Subcutaneous abdominal adipose tissue (tissue), 5 donors: ENCODE results near the gene SIRPB2.

ENCODE experiments used
- H3K27ac ChIP-seq: one replicate; pipeline ENCODE4 v1.7.0; 2013; ENCODE audit warnings: low read depth, mild to moderate bottlenecking, inconsistent platforms, low read length, moderate library complexity
- H3K27me3 ChIP-seq, 5 donors: one replicate each; pipeline ENCODE4 v1.7.0; 2013; ENCODE audit warnings: low read length in 5 of 5, inconsistent platforms in 1 of 5; ENCODE audit not compliant: control insufficient read depth in 5 of 5, insufficient read depth in 4 of 5
- H3K36me3 ChIP-seq, 5 donors: one replicate each; pipeline ENCODE4 v1.7.0; 2013; ENCODE audit warnings: low read length in 5 of 5; ENCODE audit not compliant: control insufficient read depth in 5 of 5, insufficient read depth in 5 of 5
- H3K4me1 ChIP-seq, 5 donors: one replicate each; pipeline ENCODE4 v1.7.0; 2013; ENCODE audit warnings: low read length in 5 of 5, mild to moderate bottlenecking in 3 of 5, moderate library complexity in 1 of 5; ENCODE audit not compliant: control insufficient read depth in 5 of 5, insufficient read depth in 5 of 5
- H3K4me3 ChIP-seq, 5 donors: one replicate each; pipeline ENCODE4 v1.7.0; 2013; ENCODE audit warnings: low read length in 5 of 5, low read depth in 1 of 5
- H3K9ac ChIP-seq, 5 donors: one replicate each; pipeline ENCODE4 v1.7.0; 2013; ENCODE audit warnings: low read length in 5 of 5, mild to moderate bottlenecking in 4 of 5, moderate library complexity in 3 of 5
- H3K9me3 ChIP-seq, 5 donors: one replicate each; pipeline ENCODE4 v1.7.0; 2013; ENCODE audit warnings: low read length in 5 of 5; ENCODE audit not compliant: control insufficient read depth in 5 of 5
- donor health status: healthy.
- donor health status: healthy.
- donor health status: healthy.
- donor health status: healthy.
- donor health status: healthy.

Gene SIRPB2

DNA sequence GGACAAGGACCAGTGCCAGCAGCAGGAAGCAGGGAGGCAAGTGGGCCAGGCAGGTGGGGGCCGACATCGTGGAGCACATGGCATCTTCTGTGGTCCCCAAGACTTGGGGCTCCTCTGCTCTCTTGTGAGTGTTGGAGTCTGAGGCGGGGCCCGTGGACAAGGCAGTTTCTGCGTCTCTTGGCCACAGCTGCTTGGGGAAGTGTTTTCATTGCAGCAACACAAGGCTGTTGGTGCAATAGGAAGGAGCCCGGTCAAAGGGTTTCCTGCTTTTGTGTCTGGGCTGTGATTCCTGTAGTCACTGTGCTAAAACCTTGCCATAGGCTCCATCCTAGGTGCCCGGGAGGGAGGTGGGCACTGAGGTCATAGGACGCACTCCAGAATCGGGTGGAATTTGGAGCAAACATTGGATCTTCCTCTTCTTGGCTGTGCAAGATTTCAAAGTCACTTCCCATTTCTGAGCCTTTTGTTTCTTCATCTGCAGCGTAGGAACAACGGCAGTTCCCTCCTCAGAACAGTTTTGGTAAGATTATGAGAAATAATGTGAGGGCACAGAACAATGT, at the start of gene SIRPB2:
SIRPB2 (minus strand) TSS at position 140 of the 560 bp plus-strand sequence; CDS start at position 79, 61 bp downstream.
- Histone ChIP-seq H3K4me3 (peak within 1 kb of the TSS in 4 of 5 donors; percentile 22 to 53 (median 44)), H3K27me3 (peaks cover 0 to 2% (median 0%) of the 10 kb centered on the region in 5 donors), H3K36me3 (no peaks in the 10 kb centered on the region), H3K9ac (peak within 1 kb of the TSS in 2 of 5 donors; percentile 21 to 65), H3K9me3 (peaks cover 0 to 4% (median 0%) of the 10 kb centered on the region in 5 donors), H3K4me1 (peaks cover 0 to 32% (median 0%) of the 10 kb centered on the region in 5 donors), H3K27ac (peak within 1 kb of the TSS; percentile 20)

DNA sequence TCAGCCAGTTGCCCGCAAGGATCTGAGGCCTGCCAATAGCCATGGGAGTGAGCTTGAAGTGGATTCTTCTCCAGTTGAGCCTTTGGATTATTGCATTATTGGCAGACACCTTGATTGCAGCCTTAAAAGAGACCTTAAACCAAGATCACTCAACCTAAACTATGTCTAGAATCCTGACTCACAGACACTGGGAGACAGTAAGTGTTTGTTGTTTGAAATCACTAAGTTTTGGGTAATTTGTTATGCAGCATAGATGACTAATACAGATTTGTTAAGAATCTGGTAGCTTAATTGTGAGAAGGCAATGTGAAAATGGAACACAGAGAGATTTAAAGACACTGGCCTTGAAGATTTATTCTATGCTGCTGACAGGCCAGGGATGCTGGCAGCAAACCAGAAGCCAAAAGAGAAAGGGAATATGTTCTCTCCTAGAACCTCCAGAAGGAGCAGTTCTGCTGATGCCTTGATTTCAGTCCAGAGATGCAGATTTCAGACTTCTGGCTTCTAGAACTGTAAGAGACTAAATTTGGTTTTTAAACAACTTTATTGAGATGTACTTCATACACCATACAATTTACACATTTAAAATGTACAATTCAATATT, 48.7 kb upstream of the SIRPB2 start:
- H3K9me3 ChIP-seq = peaks cover 0 to 3% (median 0%) of the 10 kb centered on the region in 5 donors
- H3K27me3 ChIP-seq = no peaks in the 10 kb centered on the region
- H3K27ac ChIP-seq = no peak overlapping the region
- peaks cover 0 to 5% (median 3%) of the 10 kb centered on the region in 5 donors for H3K4me1 ChIP-seq
- H3K36me3 ChIP-seq = peaks cover 0 to 3% (median 0%) of the 10 kb centered on the region in 5 donors
- no peak overlapping the region for H3K4me3 ChIP-seq
- no peak overlapping the region for H3K9ac ChIP-seq

DNA sequence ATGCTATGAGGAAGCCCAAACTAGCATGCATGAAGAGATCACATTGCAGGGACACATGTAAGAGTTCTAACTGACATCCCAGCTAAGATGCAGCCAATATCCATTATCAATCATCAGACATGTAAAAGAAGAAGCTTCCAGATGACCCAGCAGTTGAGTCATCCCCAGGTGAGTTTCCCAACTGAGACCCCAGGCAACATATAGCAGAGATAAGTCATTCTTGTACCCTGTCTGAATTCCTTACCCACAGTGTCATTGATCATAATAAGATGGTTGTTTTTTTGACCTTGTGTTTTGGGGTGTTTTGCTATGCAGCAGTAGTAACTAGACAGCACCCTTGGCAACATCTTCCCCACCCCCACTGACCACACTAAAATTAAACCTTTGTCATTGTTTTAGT, 47.4 kb upstream of the SIRPB2 start:
- Histone ChIP-seq H3K4me1 (peaks cover 0 to 5% (median 3%) of the 10 kb centered on the region in 5 donors), H3K9me3 (peaks cover 0 to 3% (median 0%) of the 10 kb centered on the region in 5 donors), H3K27me3 (no peaks in the 10 kb centered on the region), H3K4me3 (no peak overlapping the region), H3K27ac (no peak overlapping the region), H3K36me3 (no peaks in the 10 kb centered on the region), H3K9ac (no peak overlapping the region)

DNA sequence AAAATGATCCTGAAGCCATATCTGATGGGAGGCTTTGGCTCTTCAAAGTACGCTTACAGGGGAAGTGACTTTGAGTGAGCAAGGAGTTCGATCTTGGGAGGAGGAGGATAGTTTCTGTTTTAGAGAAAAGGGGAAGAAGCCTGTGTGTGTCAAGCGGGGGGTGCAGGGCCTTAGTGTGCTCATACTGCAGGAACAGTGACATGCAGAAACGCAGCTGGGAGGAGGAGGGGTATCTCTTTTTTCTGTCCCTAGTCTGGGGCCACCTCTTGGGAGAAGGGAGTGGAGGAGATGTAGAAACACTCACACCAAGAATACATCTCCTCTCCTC, 46.5 kb upstream of the SIRPB2 start:
- H3K9me3 ChIP-seq = peaks cover 0 to 3% (median 0%) of the 10 kb centered on the region in 5 donors
- H3K4me1 ChIP-seq = peaks cover 0 to 5% (median 3%) of the 10 kb centered on the region in 5 donors
- no peak overlapping the region for H3K9ac ChIP-seq
- H3K36me3 ChIP-seq = no peaks in the 10 kb centered on the region
- H3K27me3 ChIP-seq = no peaks in the 10 kb centered on the region
- H3K27ac ChIP-seq = no peak overlapping the region
- no peak overlapping the region for H3K4me3 ChIP-seq

DNA sequence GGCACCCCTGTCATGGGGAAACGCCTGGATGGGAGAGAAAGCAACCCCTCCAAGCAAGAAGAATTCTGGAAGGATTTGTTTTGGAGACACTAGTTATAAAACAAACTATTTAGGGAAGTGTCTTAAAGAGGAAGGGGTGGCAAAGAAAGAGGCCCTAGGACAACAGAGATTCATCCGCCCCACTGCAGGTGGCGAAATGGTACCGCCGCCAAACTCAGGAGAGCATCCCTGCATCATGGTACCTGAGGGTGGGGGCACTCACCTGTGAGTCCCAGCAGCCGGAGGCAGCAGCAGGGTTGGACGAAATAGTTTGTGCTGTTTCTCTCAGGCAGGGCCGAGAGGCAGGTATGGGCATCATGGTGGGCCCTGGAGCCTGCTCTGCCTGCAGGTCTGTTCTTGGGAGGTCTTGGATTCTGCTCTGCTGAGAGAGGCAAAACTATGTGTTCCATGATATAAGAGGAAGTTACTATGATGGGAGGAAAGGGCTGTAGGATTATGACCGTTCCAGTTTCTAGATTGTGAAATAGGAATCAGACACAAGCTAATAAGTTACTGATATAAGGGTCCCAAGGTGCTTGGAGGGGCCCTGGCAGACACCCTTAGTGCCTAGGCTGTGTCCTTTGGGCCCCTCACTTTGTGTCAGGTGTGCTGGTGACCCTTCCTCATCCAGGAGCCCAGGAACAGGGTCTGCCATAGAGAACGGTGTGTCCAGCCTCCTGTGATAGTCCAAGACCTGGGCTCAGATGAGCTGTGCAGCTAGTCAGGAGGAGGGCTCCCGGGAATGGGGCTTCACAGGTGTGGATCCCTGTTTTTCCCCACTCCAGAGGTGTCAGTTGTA, 45.9 kb upstream of the SIRPB2 start:
- peaks cover 0 to 5% (median 3%) of the 10 kb centered on the region in 5 donors for H3K4me1 ChIP-seq
- H3K4me3 ChIP-seq = no peak overlapping the region
- no peak overlapping the region for H3K9ac ChIP-seq
- H3K27me3 ChIP-seq = no peaks in the 10 kb centered on the region
- H3K27ac ChIP-seq = no peak overlapping the region
- peaks cover 0 to 3% (median 0%) of the 10 kb centered on the region in 5 donors for H3K9me3 ChIP-seq
- no peaks in the 10 kb centered on the region for H3K36me3 ChIP-seq

DNA sequence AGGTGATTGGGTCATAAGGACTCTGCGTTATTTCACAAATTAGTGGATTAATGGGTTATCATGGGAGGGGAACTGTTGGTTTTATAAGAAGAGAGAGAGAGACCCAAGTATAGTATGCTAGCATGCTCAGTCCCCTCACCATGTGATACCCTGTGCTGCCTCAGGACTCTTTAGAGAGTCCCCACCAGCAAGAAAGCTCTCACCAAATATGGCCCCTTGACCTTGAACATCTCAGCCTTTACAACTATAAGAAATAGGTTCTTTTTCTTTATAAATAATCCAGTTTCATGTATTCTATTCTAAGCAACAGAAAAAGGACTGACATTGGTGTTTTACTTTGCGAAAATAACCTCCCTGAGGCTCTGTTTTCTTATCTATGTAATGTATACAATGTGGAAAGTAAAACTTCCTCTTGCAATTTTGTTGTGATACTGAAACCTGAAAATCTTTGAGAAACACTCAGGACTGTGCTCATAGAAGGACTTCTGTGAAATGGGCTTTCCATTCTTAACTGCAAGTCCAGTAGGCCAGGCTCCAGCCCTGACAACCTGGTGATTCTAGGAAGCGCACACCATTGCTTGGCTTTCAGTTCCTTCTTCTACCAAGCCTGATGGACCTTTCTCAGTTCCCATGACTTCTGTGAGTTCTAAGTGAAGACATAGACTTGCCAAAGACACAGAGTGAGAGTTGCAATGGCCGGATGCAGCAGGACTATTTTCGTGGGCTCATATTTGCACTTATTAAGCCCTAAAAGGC, 44.4 kb upstream of the SIRPB2 start:
- Histone ChIP-seq H3K4me1 (peaks cover 0 to 5% (median 3%) of the 10 kb centered on the region in 5 donors), H3K36me3 (no peaks in the 10 kb centered on the region), H3K4me3 (no peak overlapping the region), H3K27me3 (no peaks in the 10 kb centered on the region), H3K27ac (no peak overlapping the region), H3K9me3 (peaks cover 0 to 3% (median 0%) of the 10 kb centered on the region in 5 donors), H3K9ac (no peak overlapping the region)

DNA sequence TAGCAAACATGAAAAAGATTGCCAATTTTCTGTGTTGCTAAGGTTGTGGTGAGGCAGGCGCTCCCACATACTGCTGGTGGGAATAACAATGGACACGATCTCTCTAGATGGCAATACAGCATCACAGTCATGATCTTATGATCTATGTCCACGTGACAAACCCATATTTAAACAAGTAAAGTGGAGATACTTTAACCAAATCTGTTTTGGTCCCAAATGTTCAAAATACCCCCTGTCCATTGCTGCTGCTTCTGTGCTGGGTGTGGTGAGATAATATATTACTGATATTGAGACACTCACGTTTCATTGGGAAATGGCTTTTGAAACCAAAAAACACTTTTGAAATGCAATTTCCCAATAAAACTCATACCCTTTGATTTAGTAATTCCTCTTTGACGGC, 43.3 kb upstream of the SIRPB2 start:
- Histone ChIP-seq H3K4me3 (no peak overlapping the region), H3K9me3 (peaks cover 0 to 1% (median 0%) of the 10 kb centered on the region in 5 donors), H3K27me3 (no peaks in the 10 kb centered on the region), H3K27ac (no peak overlapping the region), H3K4me1 (peaks cover 0 to 5% (median 3%) of the 10 kb centered on the region in 5 donors), H3K9ac (no peak overlapping the region), H3K36me3 (no peaks in the 10 kb centered on the region)

DNA sequence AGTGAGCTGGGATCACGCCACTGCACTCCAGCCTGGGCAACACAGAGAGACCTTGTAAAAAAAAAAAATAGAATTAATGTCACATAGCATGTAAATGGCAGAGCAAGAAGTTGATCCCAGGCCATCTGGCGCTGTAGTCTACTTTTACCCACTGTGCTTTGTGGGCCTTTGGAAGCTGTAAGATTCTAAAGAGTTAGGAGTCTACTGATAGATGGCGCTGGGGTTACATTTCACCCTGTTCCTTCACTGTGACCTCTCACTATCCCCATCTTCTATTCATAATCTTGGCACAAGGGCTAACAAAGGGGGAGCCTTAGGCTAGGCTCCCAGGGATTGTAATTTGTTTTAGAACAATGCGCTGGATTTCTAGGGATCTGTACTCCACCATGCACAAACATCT, 41.8 kb upstream of the SIRPB2 start:
- H3K9me3 ChIP-seq = peaks cover 0 to 3% (median 0%) of the 10 kb centered on the region in 5 donors
- no peaks in the 10 kb centered on the region for H3K27me3 ChIP-seq
- peaks cover 0 to 5% (median 0%) of the 10 kb centered on the region in 5 donors for H3K4me1 ChIP-seq
- no peak overlapping the region for H3K4me3 ChIP-seq
- no peak overlapping the region for H3K27ac ChIP-seq
- no peak overlapping the region for H3K9ac ChIP-seq
- no peaks in the 10 kb centered on the region for H3K36me3 ChIP-seq

DNA sequence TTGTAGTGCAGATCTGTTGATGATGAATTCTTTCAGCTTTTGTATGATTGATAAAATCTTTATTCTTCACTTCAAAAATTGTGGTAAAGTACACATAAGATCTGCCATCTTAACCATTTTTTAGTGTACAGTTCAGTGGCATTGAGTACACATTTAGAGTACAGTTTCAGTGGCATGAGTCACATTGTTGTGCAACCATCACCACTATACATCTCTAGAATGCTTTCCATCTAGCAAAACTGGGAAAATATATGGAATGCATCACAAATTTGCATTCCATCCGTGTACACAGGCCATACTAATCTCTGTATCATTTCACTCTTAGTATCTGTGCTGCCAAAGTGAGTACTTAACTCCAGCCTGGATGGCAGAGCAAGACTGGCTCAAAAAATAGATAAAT, 37.6 kb upstream of the SIRPB2 start:
- H3K27ac ChIP-seq = no peak overlapping the region
- H3K4me1 ChIP-seq = no peaks in the 10 kb centered on the region
- H3K27me3 ChIP-seq = no peaks in the 10 kb centered on the region
- H3K9ac ChIP-seq = no peak overlapping the region
- H3K36me3 ChIP-seq = no peaks in the 10 kb centered on the region
- H3K9me3 ChIP-seq = peaks cover 0 to 5% (median 0%) of the 10 kb centered on the region in 5 donors
- no peak overlapping the region for H3K4me3 ChIP-seq
